T-helper 17 cell (primary cell): ENCODE measurements around the gene PRKCB. TPM values are rescaled to one million over a fixed set of nuclear protein-coding genes. Genes with fewer than 3 reads are reported as not detected.
A peak's percentile ranks its signal among the peaks of the same experiment; 100 is the strongest.

Source experiments
- ATAC-seq: fragments of 150-1000 bp; cut with Tn5 transposase; 2 replicates; pipeline ENCODE4 v1.10.0; 2021; ENCODE audit warnings: mild to moderate bottlenecking, moderate library complexity
- DNase-seq, 3 donors: peaks; one replicate each; pipeline versions ENCODE4 v3.0.0 to v3.0.0-alpha.2; 2020 to 2021
- H3K9me3 ChIP-seq: one replicate; pipeline ENCODE4 v1.7.0; 2013; ENCODE audit warnings: low read length, mild to moderate bottlenecking; ENCODE audit not compliant: control insufficient read depth, poor library complexity, severe bottlenecking
- H3K27ac Mint-ChIP-seq: one replicate; pipeline ENCODE4 v1.8.0; 2022; ENCODE audit warnings: mild to moderate bottlenecking, moderate library complexity, mixed read lengths
- H3K27me3 Mint-ChIP-seq: one replicate; pipeline ENCODE4 v1.8.0; 2022; ENCODE audit warnings: mixed read lengths
- H3K36me3 Mint-ChIP-seq: one replicate; pipeline ENCODE4 v1.8.0; 2022; ENCODE audit warnings: low read depth, mixed read lengths
- H3K4me1 Mint-ChIP-seq: one replicate; pipeline ENCODE4 v1.8.0; 2022; ENCODE audit warnings: mild to moderate bottlenecking, mixed read lengths
- H3K4me3 Mint-ChIP-seq: one replicate; pipeline ENCODE4 v1.8.0; 2022; ENCODE audit warnings: mild to moderate bottlenecking, moderate library complexity, mixed read lengths
- total RNA-seq, 4 donors: library from RNA in 2 of 4; stranded (reverse) in 2 of 4; gene quantifications; one replicate each; pipeline ENCODE4 v1.2.3 and lab custom pipeline; 2022 to 2026

The PRKCB gene
- total RNA-seq, 2 donors from 2014 or later: 122 to 137 TPM

DNA sequence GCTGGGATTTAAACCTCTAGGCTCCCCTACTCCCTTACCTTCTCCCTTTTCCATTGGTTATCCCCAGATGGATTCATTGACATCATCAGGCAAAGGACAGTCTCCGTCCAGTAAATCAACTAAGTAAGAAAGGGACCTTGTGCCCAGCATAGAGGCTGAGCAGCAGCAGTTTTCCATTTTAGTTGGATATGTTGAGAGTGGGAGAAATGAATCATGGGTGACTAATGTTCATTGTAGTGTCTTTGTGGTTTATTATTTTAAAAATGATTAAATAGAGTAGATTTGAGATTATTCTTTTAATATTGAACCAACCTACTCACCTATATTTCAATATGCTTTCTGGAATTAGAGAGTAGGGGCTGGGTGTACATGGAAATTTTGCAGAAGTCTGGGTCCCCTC is 321.0 kb downstream of the PRKCB start:
- H3K9me3 ChIP-seq: no peaks in the 10 kb centered on the region
- no peaks in the 10 kb centered on the region for H3K27me3 Mint-ChIP-seq
- ATAC-seq: no peak
- peaks cover 10% of the 10 kb centered on the region for H3K4me1 Mint-ChIP-seq
- no peak for DNase-seq
- peak overlapping the region; percentile 15 for H3K4me3 Mint-ChIP-seq
- no peak overlapping the region for H3K27ac Mint-ChIP-seq
- H3K36me3 Mint-ChIP-seq: peaks cover 14% of the 10 kb centered on the region

DNA sequence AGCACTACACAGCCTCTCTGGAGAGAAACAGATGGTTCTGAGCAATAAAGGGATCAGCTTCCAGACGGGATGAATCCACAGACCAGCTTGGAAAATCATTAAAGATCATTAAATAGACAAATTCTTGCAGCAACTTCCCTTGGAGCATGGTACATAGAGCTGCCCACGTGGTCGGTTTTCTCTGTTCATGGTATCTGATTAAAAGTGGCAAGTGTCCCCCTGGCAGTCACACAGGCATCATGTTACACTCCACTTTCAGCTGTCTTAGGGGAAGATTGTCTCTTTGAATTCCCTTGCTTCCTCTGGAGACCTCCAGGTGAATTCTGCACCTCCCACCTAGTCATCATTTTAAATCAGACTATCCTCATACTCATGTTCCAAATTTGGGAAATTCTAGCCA is 328.2 kb downstream of the PRKCB start:
- no peaks in the 10 kb centered on the region for H3K27me3 Mint-ChIP-seq
- DNase-seq (no peak), ATAC-seq (no peak)
- no peak overlapping the region for H3K27ac Mint-ChIP-seq
- peaks cover 7% of the 10 kb centered on the region for H3K4me1 Mint-ChIP-seq
- peaks cover 8% of the 10 kb centered on the region for H3K36me3 Mint-ChIP-seq
- H3K4me3 Mint-ChIP-seq: no peak overlapping the region
- H3K9me3 ChIP-seq: no peaks in the 10 kb centered on the region

DNA sequence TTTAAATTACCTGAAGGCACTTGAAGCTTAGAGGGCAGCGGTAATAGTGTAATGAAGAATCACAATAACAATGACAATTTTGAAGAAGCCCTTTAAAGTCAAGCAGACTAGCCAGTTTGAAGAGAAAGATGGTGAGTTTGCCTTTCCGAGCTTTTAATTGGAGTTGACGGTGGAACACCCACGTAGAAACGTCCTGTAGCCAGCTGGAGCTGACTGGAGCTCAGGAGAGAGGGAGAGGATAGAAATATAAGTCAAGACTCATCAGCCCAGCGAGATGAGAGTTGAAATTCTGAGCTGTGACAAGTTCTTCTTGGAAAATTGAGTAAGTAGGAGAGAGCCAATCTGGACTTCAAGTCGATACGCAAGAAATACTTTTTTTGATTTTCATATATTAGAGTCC is 328.6 kb downstream of the PRKCB start:
- DNase-seq (no peak), ATAC-seq (no peak)
- H3K9me3 ChIP-seq: no peaks in the 10 kb centered on the region
- Mint-ChIP-seq H3K27ac (no peak overlapping the region), H3K36me3 (peaks cover 5% of the 10 kb centered on the region), H3K4me3 (no peak overlapping the region), H3K27me3 (no peaks in the 10 kb centered on the region), H3K4me1 (peaks cover 7% of the 10 kb centered on the region)

DNA sequence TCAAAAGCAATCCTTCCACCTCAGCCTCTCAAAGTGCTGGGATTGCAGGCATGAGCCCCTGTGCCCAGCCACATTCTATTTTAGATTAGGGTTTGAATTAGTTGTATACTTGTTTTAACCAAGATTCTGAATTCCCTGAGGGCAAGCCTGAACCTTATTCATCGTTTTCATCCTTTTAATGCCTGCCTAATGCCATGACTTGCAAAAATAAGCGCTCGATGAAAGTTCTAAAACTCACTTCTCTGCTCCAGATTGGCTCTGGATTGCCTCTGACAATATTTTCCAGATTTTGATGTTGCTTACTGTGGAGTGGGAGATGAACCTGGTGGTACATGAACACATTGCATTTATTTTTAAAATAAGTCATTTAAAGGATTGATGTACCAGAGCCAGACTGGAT is 329.5 kb downstream of the PRKCB start:
- no peak overlapping the region for H3K27ac Mint-ChIP-seq
- ATAC-seq (no peak), DNase-seq (no peak)
- no peaks in the 10 kb centered on the region for H3K9me3 ChIP-seq
- no peaks in the 10 kb centered on the region for H3K27me3 Mint-ChIP-seq
- peaks cover 5% of the 10 kb centered on the region for H3K36me3 Mint-ChIP-seq
- no peak overlapping the region for H3K4me3 Mint-ChIP-seq
- H3K4me1 Mint-ChIP-seq: peaks cover 7% of the 10 kb centered on the region

DNA sequence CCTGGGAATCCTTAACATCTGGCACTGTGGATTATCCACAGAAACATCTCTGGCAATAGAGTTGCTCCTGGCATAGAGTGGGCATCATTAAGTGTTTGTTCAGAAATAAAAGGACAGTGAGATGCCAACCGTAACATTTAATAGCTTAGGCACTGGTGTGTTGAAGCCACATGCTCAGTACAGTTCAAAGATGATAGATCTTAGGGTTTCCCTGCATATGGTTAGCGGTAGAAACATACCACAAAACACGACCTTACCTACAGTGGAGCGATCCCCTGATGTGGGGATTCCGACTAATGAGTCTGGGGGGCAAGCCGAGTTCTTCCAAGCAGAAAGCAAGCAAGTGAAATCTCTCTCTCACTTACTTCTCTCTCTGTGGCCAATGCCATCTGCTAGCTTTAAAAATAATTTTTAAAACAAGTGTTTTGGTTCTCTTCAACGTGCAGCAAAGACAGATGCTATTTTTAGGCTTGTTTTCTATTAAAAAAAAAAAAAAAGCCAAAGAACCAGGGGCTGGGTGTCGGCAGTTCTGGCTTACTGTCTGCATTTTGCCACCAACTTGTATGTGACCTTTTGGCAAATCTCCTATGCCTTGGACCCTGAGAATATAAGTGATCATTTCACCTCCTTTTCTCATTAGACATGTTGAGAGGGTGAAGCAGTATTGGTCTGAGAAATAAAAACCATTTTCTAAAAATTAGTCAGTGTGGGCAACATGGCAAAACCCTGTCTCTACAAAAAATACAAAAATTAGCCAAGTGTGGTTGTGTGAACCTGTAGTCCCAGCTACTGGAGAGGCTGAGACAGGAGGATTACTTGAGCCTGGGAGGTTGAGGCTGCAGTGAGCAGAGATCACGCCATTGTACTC is 331.1 kb downstream of the PRKCB start:
- Mint-ChIP-seq H3K4me1 (peaks cover 2% of the 10 kb centered on the region), H3K27me3 (no peaks in the 10 kb centered on the region), H3K4me3 (no peak overlapping the region), H3K36me3 (peaks cover 3% of the 10 kb centered on the region), H3K27ac (no peak overlapping the region)
- H3K9me3 ChIP-seq: no peaks in the 10 kb centered on the region
- ATAC-seq (no peak), DNase-seq (no peak)

DNA sequence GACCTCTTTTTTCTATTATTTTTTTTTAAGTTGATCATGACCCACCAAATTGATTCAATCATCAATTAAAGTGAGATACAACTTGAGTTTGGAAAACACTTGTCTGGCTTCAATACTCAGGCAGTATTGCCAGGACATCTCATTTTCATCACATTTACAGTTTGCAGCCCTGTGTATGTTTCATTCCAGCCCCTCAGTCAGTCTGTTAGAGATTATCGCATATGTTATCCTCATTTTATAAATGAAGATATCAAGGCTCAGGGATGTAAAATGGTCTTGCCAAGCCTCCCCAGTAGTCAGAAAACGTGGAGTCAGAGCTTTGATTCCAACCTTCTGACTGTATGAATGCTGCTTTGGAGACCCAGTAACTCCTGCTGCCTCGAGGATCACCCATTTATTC is 333.1 kb downstream of the PRKCB start:
- peaks cover 6% of the 10 kb centered on the region for H3K4me1 Mint-ChIP-seq
- H3K4me3 Mint-ChIP-seq: no peak overlapping the region
- no peaks in the 10 kb centered on the region for H3K9me3 ChIP-seq
- H3K36me3 Mint-ChIP-seq: peaks cover 6% of the 10 kb centered on the region
- ATAC-seq: no peak
- no peak overlapping the region for H3K27ac Mint-ChIP-seq
- no peaks in the 10 kb centered on the region for H3K27me3 Mint-ChIP-seq
- no peak for DNase-seq

DNA sequence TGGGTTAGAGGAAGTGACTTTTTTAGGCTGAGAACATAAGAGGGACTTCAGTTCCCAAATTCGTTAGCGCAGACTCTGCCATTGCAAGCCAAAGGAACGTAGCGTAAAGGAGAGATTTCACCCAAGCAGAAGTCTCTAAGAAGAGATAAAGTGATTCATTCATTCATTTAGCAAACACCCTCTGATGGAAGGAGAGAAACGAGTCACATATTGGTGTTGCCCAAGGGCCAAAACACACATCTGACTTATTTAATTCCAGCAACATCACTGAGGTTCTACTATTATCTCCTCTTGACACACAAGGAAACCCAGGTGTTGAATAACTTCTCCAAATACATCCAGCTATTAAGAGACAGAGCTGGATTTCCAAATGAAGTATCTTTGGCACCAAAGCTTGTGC is 334.6 kb downstream of the PRKCB start:
- no peaks in the 10 kb centered on the region for H3K9me3 ChIP-seq
- H3K36me3 Mint-ChIP-seq: peaks cover 12% of the 10 kb centered on the region
- no peak for ATAC-seq
- no peak for DNase-seq
- no peak overlapping the region for H3K4me3 Mint-ChIP-seq
- peaks cover 4% of the 10 kb centered on the region for H3K4me1 Mint-ChIP-seq
- H3K27ac Mint-ChIP-seq: no peak overlapping the region
- H3K27me3 Mint-ChIP-seq: no peaks in the 10 kb centered on the region

DNA sequence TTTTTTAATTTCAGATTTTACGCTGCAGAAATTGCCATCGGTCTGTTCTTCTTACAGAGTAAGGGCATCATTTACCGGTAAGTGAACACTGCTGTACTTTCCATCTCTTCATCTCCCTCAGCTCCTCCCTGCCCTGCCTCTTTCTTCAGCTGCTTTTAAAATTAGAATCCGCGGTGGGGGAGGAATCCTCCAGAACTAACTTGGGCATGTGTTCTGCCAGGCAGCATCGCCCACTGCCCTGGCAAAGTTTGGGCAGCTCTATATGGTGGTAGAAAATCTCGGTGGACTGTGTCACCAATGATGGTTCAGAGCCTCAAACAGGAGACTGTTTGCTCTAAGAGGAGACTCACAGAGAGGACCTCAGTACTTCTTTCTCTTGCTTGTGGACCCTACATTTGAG is 338.7 kb downstream of the PRKCB start:
- Mint-ChIP-seq H3K4me3 (no peak overlapping the region), H3K27ac (no peak overlapping the region), H3K4me1 (peaks cover 4% of the 10 kb centered on the region), H3K36me3 (peaks cover 17% of the 10 kb centered on the region), H3K27me3 (no peaks in the 10 kb centered on the region)
- no peaks in the 10 kb centered on the region for H3K9me3 ChIP-seq
- ATAC-seq: no peak
- no peak for DNase-seq

DNA sequence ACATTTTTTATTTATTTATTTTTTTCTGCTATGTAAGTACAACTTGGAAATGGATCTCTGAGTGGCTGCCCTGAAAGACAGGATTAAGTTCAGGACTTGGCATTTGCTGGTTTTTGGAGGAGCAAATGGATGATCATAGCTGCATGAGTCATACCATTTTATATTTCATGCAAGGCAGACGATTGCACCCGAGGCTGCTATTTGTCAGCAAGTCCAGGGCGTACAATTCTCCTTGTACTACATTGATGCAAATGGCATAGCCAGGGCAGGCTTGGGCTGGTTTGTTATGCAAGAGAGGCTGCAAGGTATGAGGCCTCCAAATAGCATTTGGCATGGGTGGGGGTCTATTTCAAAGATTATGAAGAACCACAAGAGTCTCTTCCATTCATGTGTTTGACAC is 339.2 kb downstream of the PRKCB start:
- no peaks in the 10 kb centered on the region for H3K9me3 ChIP-seq
- Mint-ChIP-seq H3K27ac (no peak overlapping the region), H3K36me3 (peaks cover 17% of the 10 kb centered on the region), H3K4me3 (no peak overlapping the region), H3K4me1 (peaks cover 4% of the 10 kb centered on the region), H3K27me3 (no peaks in the 10 kb centered on the region)
- ATAC-seq (no peak), DNase-seq (no peak)

DNA sequence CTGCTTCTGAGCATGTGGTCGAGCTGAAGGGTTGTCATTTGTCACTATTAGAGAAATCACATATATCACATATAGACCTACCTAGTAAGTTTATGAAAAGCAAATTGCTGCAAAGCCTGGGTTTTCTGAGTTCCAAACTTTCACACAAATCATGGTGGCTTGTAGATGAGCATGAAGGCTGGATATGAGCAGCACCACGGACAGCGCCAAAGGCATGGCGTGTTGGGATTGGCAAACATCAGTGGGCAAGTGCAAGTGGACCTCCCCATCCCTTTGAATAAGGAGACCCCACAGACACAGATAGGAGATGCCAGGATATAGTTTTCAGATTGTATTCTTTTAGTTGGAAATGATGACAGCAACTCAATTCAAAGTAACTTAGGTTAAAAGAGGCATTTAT is 342.7 kb downstream of the PRKCB start:
- ATAC-seq: no peak
- DNase-seq: no peak
- H3K36me3 Mint-ChIP-seq: peaks cover 19% of the 10 kb centered on the region
- no peak overlapping the region for H3K4me3 Mint-ChIP-seq
- no peaks in the 10 kb centered on the region for H3K27me3 Mint-ChIP-seq
- H3K4me1 Mint-ChIP-seq: peaks cover 7% of the 10 kb centered on the region
- H3K27ac Mint-ChIP-seq: no peak overlapping the region
- no peaks in the 10 kb centered on the region for H3K9me3 ChIP-seq

DNA sequence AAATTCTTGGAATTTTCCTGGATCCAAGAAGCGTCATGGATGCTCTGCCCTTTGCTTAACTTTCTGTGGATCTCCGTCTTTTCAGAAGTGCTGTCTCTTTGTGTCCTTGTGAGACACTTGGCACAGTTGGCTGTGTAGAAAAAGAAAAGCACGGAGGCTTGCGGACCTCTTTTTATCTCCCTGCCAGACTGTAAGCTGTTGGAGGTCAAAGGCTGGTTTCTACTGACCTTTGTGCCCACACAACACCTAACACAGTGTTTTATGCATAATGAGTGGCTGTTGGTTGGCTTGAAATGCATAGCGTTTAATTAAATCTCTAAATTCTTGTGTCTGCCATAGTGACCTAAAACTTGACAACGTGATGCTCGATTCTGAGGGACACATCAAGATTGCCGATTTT is 344.7 kb downstream of the PRKCB start:
- DNase-seq (no peak), ATAC-seq (no peak)
- no peak overlapping the region for H3K27ac Mint-ChIP-seq
- no peak overlapping the region for H3K4me3 Mint-ChIP-seq
- peaks cover 7% of the 10 kb centered on the region for H3K4me1 Mint-ChIP-seq
- H3K36me3 Mint-ChIP-seq: peaks cover 11% of the 10 kb centered on the region
- H3K9me3 ChIP-seq: no peaks in the 10 kb centered on the region
- H3K27me3 Mint-ChIP-seq: no peaks in the 10 kb centered on the region

DNA sequence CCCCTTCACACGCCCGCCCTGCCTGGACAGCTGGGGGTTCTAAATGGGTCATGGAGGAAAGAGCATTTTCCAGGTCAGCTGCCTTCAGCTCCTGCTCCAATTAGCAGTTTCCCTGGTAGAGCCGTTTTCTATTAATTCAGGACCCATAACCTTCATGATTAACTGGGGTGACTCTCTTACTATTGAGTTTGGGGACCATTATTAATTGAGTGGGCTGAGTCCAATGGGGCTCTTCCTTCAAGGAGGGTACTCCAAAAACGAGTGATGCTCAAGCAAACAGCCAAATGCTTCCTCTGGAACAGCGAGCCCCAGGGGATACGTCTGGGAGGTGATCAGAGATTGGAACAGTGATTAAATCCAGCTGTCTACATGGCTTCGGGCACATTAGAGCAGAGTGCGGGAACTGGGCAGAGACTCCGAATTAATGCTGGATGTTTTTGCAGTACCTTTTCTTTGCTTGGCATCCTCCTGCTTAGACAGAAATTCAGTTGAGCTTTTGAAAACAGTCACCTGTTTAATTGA is 352.3 kb downstream of the PRKCB start:
- Mint-ChIP-seq H3K4me1 (peaks cover 11% of the 10 kb centered on the region), H3K27ac (no peak overlapping the region), H3K27me3 (no peaks in the 10 kb centered on the region), H3K36me3 (peaks cover 11% of the 10 kb centered on the region), H3K4me3 (no peak overlapping the region)
- no peak for ATAC-seq
- no peak for DNase-seq
- H3K9me3 ChIP-seq: no peaks in the 10 kb centered on the region

DNA sequence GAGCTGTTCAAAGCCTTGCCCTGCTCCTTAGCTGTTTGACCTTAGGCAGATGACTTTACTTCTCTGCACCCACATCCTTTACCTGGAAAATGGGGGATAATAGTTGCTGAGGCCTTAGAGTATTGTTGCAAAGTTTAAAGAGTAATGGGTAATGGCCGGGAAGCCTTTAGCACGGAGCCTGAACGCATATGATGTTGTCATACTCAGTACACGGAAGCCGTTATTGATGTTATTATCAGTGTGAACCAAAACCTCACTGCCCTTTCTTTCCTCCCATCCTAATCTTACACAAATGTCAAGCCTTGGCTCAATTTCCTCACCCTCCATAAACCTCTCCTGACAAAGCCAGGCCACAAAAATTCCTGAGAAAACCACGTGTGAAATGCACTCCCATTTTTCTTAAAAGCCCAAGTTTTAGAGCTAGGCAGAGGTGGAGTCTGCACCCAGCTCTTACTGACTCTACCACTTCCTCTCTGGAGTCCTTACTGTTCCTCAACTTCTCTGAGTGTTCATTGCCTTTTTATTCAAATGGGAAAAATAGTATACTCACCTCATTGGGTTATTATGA is 353.1 kb downstream of the PRKCB start:
- ATAC-seq (no peak), DNase-seq (no peak)
- Mint-ChIP-seq H3K4me1 (peaks cover 11% of the 10 kb centered on the region), H3K36me3 (peaks cover 14% of the 10 kb centered on the region), H3K27ac (peak overlapping the region; percentile 81), H3K27me3 (no peaks in the 10 kb centered on the region), H3K4me3 (peak overlapping the region; percentile 64)
- no peaks in the 10 kb centered on the region for H3K9me3 ChIP-seq

DNA sequence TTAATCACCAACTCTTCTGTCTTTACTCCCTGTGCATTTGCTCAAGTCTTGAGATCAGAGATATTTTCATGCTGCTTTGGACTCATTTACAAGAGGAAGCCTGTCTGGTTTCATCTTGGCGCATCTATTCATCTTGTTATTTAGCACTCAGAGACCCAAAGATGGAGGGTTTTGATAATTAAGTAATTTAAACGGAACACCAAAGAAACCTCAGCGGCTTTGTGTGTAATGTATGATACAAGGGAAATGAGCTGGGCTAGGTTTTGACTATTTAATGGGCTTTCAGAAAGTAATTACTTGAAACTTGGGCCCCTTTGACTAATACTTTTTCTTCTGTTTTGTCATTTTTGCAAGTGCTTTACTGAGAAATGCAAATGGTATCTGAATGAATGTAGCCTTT is 354.2 kb downstream of the PRKCB start:
- ATAC-seq: no peak

More for the DNA sequence above, 354.2 kb downstream of the PRKCB start:
- H3K27me3 Mint-ChIP-seq: no peaks in the 10 kb centered on the region
- H3K36me3 Mint-ChIP-seq: peaks cover 14% of the 10 kb centered on the region
- no peak for DNase-seq
- H3K27ac Mint-ChIP-seq: peak overlapping the region; percentile 81
- H3K4me1 Mint-ChIP-seq: peaks cover 11% of the 10 kb centered on the region
- H3K9me3 ChIP-seq: no peaks in the 10 kb centered on the region
- no peak overlapping the region for H3K4me3 Mint-ChIP-seq
